Measurements from ENCODE around the gene ADSS2.
"Not testable (repeated sequence)": the region's sequence is repeated elsewhere in the genome, so short reads cannot be mapped to it uniquely, and the experiment has no call there.

The ADSS2 gene

GRCh38 chr1:244376126-244376525, 75.6 kb downstream of the ADSS2 start:
- H3K9me3 ChIP-seq (ENCODE audit: insufficient read depth, low read depth, low read length): no peaks in the 10 kb centered on the region
- no peaks in the 10 kb centered on the region for H3F3A ChIP-seq (ENCODE audit: low read depth)
- TF ChIP-seq CTCF (conservative IDR thresholded peaks at IDR 0.05; ENCODE audit: low read length): no peak
- no peak for TF ChIP-seq EZH2phosphoT487 (IDR thresholded peaks at IDR 0.05; ENCODE audit: borderline replicate concordance)
- no peak overlapping the region for H3K4me2 ChIP-seq (ENCODE audit: low read depth, low read length, poor library complexity, severe bottlenecking)
- H3K4me1 ChIP-seq (ENCODE audit: insufficient read depth, low read length, poor library complexity, severe bottlenecking): no peaks in the 10 kb centered on the region
- no peaks in the 10 kb centered on the region for H3K36me3 ChIP-seq (ENCODE audit: insufficient read depth, low read length)
- no peak overlapping the region for H3K4me3 ChIP-seq (ENCODE audit: low read length, poor library complexity, severe bottlenecking)
- no peaks in the 10 kb centered on the region for H4K20me1 ChIP-seq (ENCODE audit: insufficient read depth, low read length, poor library complexity, severe bottlenecking)
- no peak overlapping the region for H2AFZ ChIP-seq (ENCODE audit: low read length)
- H3K9ac ChIP-seq (ENCODE audit: low read depth, low read length, poor library complexity, severe bottlenecking): no peak overlapping the region
- H3K27me3 ChIP-seq (ENCODE audit: insufficient read depth, low read length, poor library complexity, severe bottlenecking): no peaks in the 10 kb centered on the region
- H3K79me2 ChIP-seq (ENCODE audit: insufficient read depth, low read length): no peaks in the 10 kb centered on the region
- H3K9me2 ChIP-seq (replicated peaks; ENCODE audit: low read depth, low read length): no peaks in the 10 kb centered on the region

- H3K4me3 ChIP-seq (ENCODE audit: low read length, poor library complexity, severe bottlenecking): no peak overlapping the region
- H3K79me2 ChIP-seq (ENCODE audit: insufficient read depth, low read length): no peaks in the 10 kb centered on the region
- no peaks in the 10 kb centered on the region for H3K9me3 ChIP-seq (ENCODE audit: insufficient read depth, low read depth, low read length)
- no peaks in the 10 kb centered on the region for H4K20me1 ChIP-seq (ENCODE audit: insufficient read depth, low read length, poor library complexity, severe bottlenecking)
- H3K4me1 ChIP-seq (ENCODE audit: insufficient read depth, low read length, poor library complexity, severe bottlenecking): no peaks in the 10 kb centered on the region
- no peaks in the 10 kb centered on the region for H3F3A ChIP-seq (ENCODE audit: low read depth)
- no peak overlapping the region for H3K9ac ChIP-seq (ENCODE audit: low read depth, low read length, poor library complexity, severe bottlenecking)
- TF ChIP-seq EZH2phosphoT487 (IDR thresholded peaks at IDR 0.05; ENCODE audit: borderline replicate concordance) (no peak), CTCF (conservative IDR thresholded peaks at IDR 0.05; ENCODE audit: low read length) (no peak)
- H3K9me2 ChIP-seq (replicated peaks; ENCODE audit: low read depth, low read length): no peaks in the 10 kb centered on the region
- H3K27me3 ChIP-seq (ENCODE audit: insufficient read depth, low read length, poor library complexity, severe bottlenecking): no peaks in the 10 kb centered on the region
- no peak overlapping the region for H2AFZ ChIP-seq (ENCODE audit: low read length)
- no peak overlapping the region for H3K4me2 ChIP-seq (ENCODE audit: low read depth, low read length, poor library complexity, severe bottlenecking)
- H3K36me3 ChIP-seq (ENCODE audit: insufficient read depth, low read length): no peaks in the 10 kb centered on the region
These were observed 76.7 kb downstream of the ADSS2 start for GRCh38 chr1:244375051-244375450.

- H2AFZ ChIP-seq (ENCODE audit: low read length); H3K36me3 ChIP-seq (ENCODE audit: insufficient read depth, low read length); H3K9me3 ChIP-seq (ENCODE audit: insufficient read depth, low read depth, low read length); H3K4me3 ChIP-seq (ENCODE audit: low read length, poor library complexity, severe bottlenecking); H3F3A ChIP-seq (ENCODE audit: low read depth); H4K20me1 ChIP-seq (ENCODE audit: insufficient read depth, low read length, poor library complexity, severe bottlenecking); H3K9me2 ChIP-seq (replicated peaks; ENCODE audit: low read depth, low read length); H3K4me2 ChIP-seq (ENCODE audit: low read depth, low read length, poor library complexity, severe bottlenecking); H3K27me3 ChIP-seq (ENCODE audit: insufficient read depth, low read length, poor library complexity, severe bottlenecking); H3K79me2 ChIP-seq (ENCODE audit: insufficient read depth, low read length); H3K4me1 ChIP-seq (ENCODE audit: insufficient read depth, low read length, poor library complexity, severe bottlenecking); H3K9ac ChIP-seq (ENCODE audit: low read depth, low read length, poor library complexity, severe bottlenecking): not testable (repeated sequence)
These were observed 77.2 kb downstream of the ADSS2 start for GRCh38 chr1:244374484-244374883.

- TF ChIP-seq EZH2phosphoT487 (IDR thresholded peaks at IDR 0.05; ENCODE audit: borderline replicate concordance) (no peak), CTCF (conservative IDR thresholded peaks at IDR 0.05; ENCODE audit: low read length) (no peak)
- H3K9me2 ChIP-seq (replicated peaks; ENCODE audit: low read depth, low read length): no peaks in the 10 kb centered on the region
- H3K36me3 ChIP-seq (ENCODE audit: insufficient read depth, low read length): no peaks in the 10 kb centered on the region
- H3K4me2 ChIP-seq (ENCODE audit: low read depth, low read length, poor library complexity, severe bottlenecking): no peak overlapping the region
- no peaks in the 10 kb centered on the region for H3K79me2 ChIP-seq (ENCODE audit: insufficient read depth, low read length)
- no peak overlapping the region for H3K4me3 ChIP-seq (ENCODE audit: low read length, poor library complexity, severe bottlenecking)
- no peaks in the 10 kb centered on the region for H4K20me1 ChIP-seq (ENCODE audit: insufficient read depth, low read length, poor library complexity, severe bottlenecking)
- no peaks in the 10 kb centered on the region for H3K9me3 ChIP-seq (ENCODE audit: insufficient read depth, low read depth, low read length)
- H3K9ac ChIP-seq (ENCODE audit: low read depth, low read length, poor library complexity, severe bottlenecking): no peak overlapping the region
- H2AFZ ChIP-seq (ENCODE audit: low read length): no peak overlapping the region
- no peaks in the 10 kb centered on the region for H3K4me1 ChIP-seq (ENCODE audit: insufficient read depth, low read length, poor library complexity, severe bottlenecking)
- H3K27me3 ChIP-seq (ENCODE audit: insufficient read depth, low read length, poor library complexity, severe bottlenecking): no peaks in the 10 kb centered on the region
- no peaks in the 10 kb centered on the region for H3F3A ChIP-seq (ENCODE audit: low read depth)
These were observed 80.2 kb downstream of the ADSS2 start for GRCh38 chr1:244371242-244372141.

Data from Loucy (cell line).